Caco-2 (cell line): Measurements from ENCODE around the gene PSMA6. TPM values are rescaled to one million over a fixed set of nuclear protein-coding genes. Genes with fewer than 3 reads are reported as not detected.
A peak's percentile ranks its signal among the peaks of the same experiment; 100 is the strongest.
"Not testable (repeated sequence)": the region's sequence is repeated elsewhere in the genome, so short reads cannot be mapped to it uniquely, and the experiment has no call there.

Experiments
- BruUV-seq: library from RNA; stranded (reverse); fragments of 400-500 nt; replicated peaks from 2 replicates; lab custom pipeline; 2021; lab: Mats Ljungman, UMichigan
- CTCF ChIA-PET: fragments of 300-600 bp; sonication (Branson Sonifier 250); formaldehyde crosslinking; loops from one replicate; lab custom pipeline; 2022; ENCODE audit warnings: antibody characterized with exemption; lab: Charles Lee
- POLR2A ChIA-PET: fragments of 300-600 bp; sonication (Branson Sonifier 250); formaldehyde crosslinking; loops from one replicate; lab custom pipeline; 2022; ENCODE audit warnings: antibody characterized with exemption; lab: Charles Lee
- DNase-seq, 2 experiments: peaks; one replicate each; pipeline versions ENCODE4 v3.0.0 to v3.0.0-alpha.2; 2020 to 2022
- H3K27me3 ChIP-seq: replicated peaks from 2 replicates; pipeline ENCODE4 v1.6.0; 2011; ENCODE audit warnings: low read length; ENCODE audit not compliant: control insufficient read depth, insufficient read depth
- H3K36me3 ChIP-seq: 2 replicates; pipeline ENCODE4 v1.5.1; 2011; ENCODE audit warnings: low read length; ENCODE audit not compliant: control insufficient read depth, insufficient read depth
- H3K4me1 ChIP-seq: fragments of 250-450 bp; sonication (Bioruptor Pico); 2 replicates; pipeline ENCODE4 v1.5.1; 2020; ENCODE audit warnings: mild to moderate bottlenecking
- H3K4me3 ChIP-seq: 2 replicates; pipeline ENCODE4 v1.5.1; 2011; ENCODE audit warnings: low read depth, mild to moderate bottlenecking, control low read depth, low read length
- H3K9me3 ChIP-seq: fragments of 250-450 bp; sonication (Bioruptor Pico); 2 replicates; pipeline ENCODE4 v1.5.1; 2020; ENCODE audit warnings: mild to moderate bottlenecking, moderate library complexity
- H3K27ac Mint-ChIP-seq: one replicate; pipeline ENCODE4 v1.8.0; 2022; ENCODE audit warnings: mixed read lengths; ENCODE audit not compliant: unreplicated experiment
- H3K27me3 Mint-ChIP-seq: one replicate; pipeline ENCODE4 v1.8.0; 2022; ENCODE audit warnings: mixed read lengths; ENCODE audit not compliant: insufficient read depth, unreplicated experiment
- H3K36me3 Mint-ChIP-seq: one replicate; pipeline ENCODE4 v1.8.0; 2022; ENCODE audit warnings: mild to moderate bottlenecking, mixed read lengths; ENCODE audit not compliant: insufficient read depth, unreplicated experiment
- H3K4me1 Mint-ChIP-seq: one replicate; pipeline ENCODE4 v1.8.0; 2022; ENCODE audit warnings: low read depth, mixed read lengths; ENCODE audit not compliant: unreplicated experiment
- H3K4me3 Mint-ChIP-seq: one replicate; pipeline ENCODE4 v1.8.0; 2022; ENCODE audit warnings: mild to moderate bottlenecking, moderate library complexity, mixed read lengths; ENCODE audit not compliant: unreplicated experiment
- H3K9me3 Mint-ChIP-seq: one replicate; pipeline ENCODE4 v1.8.0; 2022; ENCODE audit warnings: mixed read lengths; ENCODE audit not compliant: unreplicated experiment
- CTCF ChIP-seq, 2 experiments: fragments of 200-600 bp in 1 of 2; IDR thresholded peaks; 1 replicate in 1 of 2; 2 replicates in 1 of 2; pipeline versions ENCODE4 v1.5.1 to v1.8.0; 2011 to 2022; ENCODE audit warnings: antibody characterized with exemption in 1 of 2, control low read depth in 1 of 2, inconsistent platforms in 1 of 2, low read depth in 1 of 2, low read length in 1 of 2, mild to moderate bottlenecking in 1 of 2, moderate library complexity in 1 of 2; ENCODE audit not compliant: insufficient read depth in 1 of 2, severe bottlenecking in 1 of 2, unreplicated experiment in 1 of 2
- intact Hi-C: fragments of 100-400 bp; cut with micrococcal nuclease; formaldehyde crosslinking; loops from one replicate; pipeline ENCODE4 v1.10.0; 2022; ENCODE audit not compliant: unreplicated experiment
- total RNA-seq: library from RNA; stranded (reverse); gene quantifications from 2 replicates; pipeline ENCODE4 v1.2.3, GENCODE V29; 2022

Gene PSMA6
- total RNA-seq, 1 experiment from 2014 or later = 247 TPM

DNA sequence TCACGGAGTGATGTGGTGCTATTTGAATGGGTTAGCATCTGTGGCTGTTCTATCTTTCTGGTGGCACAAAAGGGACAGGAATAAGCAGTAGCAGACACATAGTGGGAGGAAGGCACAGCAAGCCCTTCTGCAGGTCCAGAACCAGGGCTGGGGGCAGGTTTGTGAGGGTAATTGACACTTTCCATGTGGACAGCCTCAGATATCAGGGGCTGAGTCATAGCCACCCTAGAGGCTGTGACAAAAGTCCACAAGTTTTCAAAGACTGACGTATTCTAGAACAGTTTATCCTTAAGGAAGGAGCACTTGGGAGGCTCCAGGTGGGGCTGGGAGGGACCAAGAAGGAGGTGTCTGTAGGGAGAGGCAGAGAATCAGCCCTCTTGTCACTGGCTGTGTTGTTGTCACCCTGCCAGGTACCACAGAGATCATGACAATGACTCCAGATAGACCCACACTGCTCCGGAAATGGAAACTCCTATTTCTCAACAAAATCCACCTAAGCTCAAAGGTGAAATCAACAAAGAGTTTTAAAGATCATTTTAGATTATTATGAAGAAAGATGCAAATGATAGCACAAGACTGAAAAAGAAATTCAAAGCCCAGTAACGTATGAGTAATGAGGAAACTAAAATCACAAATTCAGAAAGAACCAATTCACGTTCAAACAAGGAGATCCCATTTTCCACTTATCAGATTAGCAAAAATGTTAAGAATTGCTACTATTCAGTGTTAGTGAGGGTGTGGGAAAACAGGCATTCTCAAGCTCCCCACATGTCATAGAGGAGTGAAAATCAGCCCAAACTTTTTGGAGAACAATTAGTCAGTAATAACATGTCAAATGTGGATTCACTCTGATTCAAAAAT lies 64.0 kb downstream of the PSMA6 start:
- TSS peak; percentile 85 for BruUV-seq
- no peaks in the 10 kb centered on the region for H3K9me3 ChIP-seq
- Mint-ChIP-seq H3K4me1 (peaks cover 32% of the 10 kb centered on the region), H3K36me3 (peaks cover 6% of the 10 kb centered on the region), H3K27me3 (no peaks in the 10 kb centered on the region), H3K27ac (peak overlapping the region; percentile 94), H3K4me3 (peak overlapping the region; percentile 60), H3K9me3 (no peaks in the 10 kb centered on the region)
- no peak for TF ChIP-seq CTCF (IDR thresholded peaks at IDR 0.05; ENCODE audit: insufficient read depth in 1 of 2, low read depth in 1 of 2, low read length in 1 of 2, severe bottlenecking in 1 of 2, unreplicated experiment in 1 of 2)
- intact Hi-C loops = no loop called here
- H3K27me3 ChIP-seq = no peaks in the 10 kb centered on the region
- DNase-seq = peak; percentile 70 to 83
- no peak overlapping the region for H3K4me3 ChIP-seq
- POLR2A ChIA-PET = interaction anchor here (2.1 kb wide), 1 partner anchor 64 kb away, joined by 6 read pairs; the partner anchor contains the start of gene PSMA6
- H3K4me1 ChIP-seq = peaks cover 34% of the 10 kb centered on the region
- CTCF ChIA-PET = interaction anchor here (0.8 kb wide), 2 partner anchors 64 to 141 kb away, joined by 3 to 4 read pairs; partner anchors contain the start of gene PSMA6
- H3K36me3 ChIP-seq = no peaks in the 10 kb centered on the region

GRCh38 chr14:35359655-35360054 lies 67.5 kb downstream of the PSMA6 start:
- H3K27me3 Mint-ChIP-seq, H3K9me3 ChIP-seq, POLR2A ChIA-PET, H3K9me3 Mint-ChIP-seq, H3K4me3 ChIP-seq, DNase-seq, H3K27ac Mint-ChIP-seq, intact Hi-C loops, H3K36me3 Mint-ChIP-seq, H3K27me3 ChIP-seq, CTCF ChIA-PET, H3K4me3 Mint-ChIP-seq, H3K36me3 ChIP-seq, BruUV-seq: not testable (repeated sequence)
- peaks cover 16% of the 10 kb centered on the region for H3K4me1 Mint-ChIP-seq
- H3K4me1 ChIP-seq = peaks cover 17% of the 10 kb centered on the region

- Mint-ChIP-seq H3K27me3 (no peaks in the 10 kb centered on the region), H3K27ac (no peak overlapping the region), H3K9me3 (no peaks in the 10 kb centered on the region), H3K36me3 (peaks cover 5% of the 10 kb centered on the region), H3K4me3 (no peak overlapping the region), H3K4me1 (peaks cover 12% of the 10 kb centered on the region)
- H3K4me1 ChIP-seq = peaks cover 14% of the 10 kb centered on the region
- DNase-seq = no peak
- H3K4me3 ChIP-seq = no peak overlapping the region
- no peaks in the 10 kb centered on the region for H3K27me3 ChIP-seq
- no peak for TF ChIP-seq CTCF (IDR thresholded peaks at IDR 0.05; ENCODE audit: insufficient read depth in 1 of 2, low read depth in 1 of 2, low read length in 1 of 2, severe bottlenecking in 1 of 2, unreplicated experiment in 1 of 2)
- ChIA-PET CTCF (no interaction called here), POLR2A (no interaction called here)
- no peaks in the 10 kb centered on the region for H3K36me3 ChIP-seq
- intact Hi-C loops = no loop called here
- H3K9me3 ChIP-seq = no peaks in the 10 kb centered on the region
- no TSS peak for BruUV-seq
Measured at GRCh38 chr14:35361141-35361480, 68.9 kb downstream of the PSMA6 start.
